SJSA1 (cell line): ENCODE measurements around the gene LRRC75A. TPM values are rescaled to one million over a fixed set of nuclear protein-coding genes. Genes with fewer than 3 reads are reported as not detected.

Experiments used
- DNase-seq, 2 experiments: peaks; one replicate each; pipeline ENCODE4 v3.0.0-alpha.2; 2015 to 2020; ENCODE audit warnings: low spot score in 2 of 2, low read depth in 1 of 2
- H3K27ac ChIP-seq: fragments of 250-450 bp; sonication (Bioruptor Pico); 2 replicates; pipeline ENCODE4 v1.5.1; 2020; ENCODE audit warnings: mild to moderate bottlenecking, moderate library complexity
- H3K27me3 ChIP-seq: fragments of 250-450 bp; sonication (Bioruptor Pico); replicated peaks from 2 replicates; pipeline ENCODE4 v1.5.1; 2020; ENCODE audit warnings: mild to moderate bottlenecking, moderate library complexity
- H3K36me3 ChIP-seq: fragments of 250-450 bp; sonication (Bioruptor Pico); 2 replicates; pipeline ENCODE4 v1.5.1; 2020; ENCODE audit warnings: mild to moderate bottlenecking
- H3K4me1 ChIP-seq: fragments of 250-450 bp; sonication (Bioruptor Pico); replicated peaks from 2 replicates; pipeline ENCODE4 v1.6.1; 2021; ENCODE audit warnings: mild to moderate bottlenecking
- H3K4me3 ChIP-seq: fragments of 250-450 bp; sonication (Bioruptor Pico); 2 replicates; pipeline ENCODE4 v1.5.1; 2020; ENCODE audit warnings: mild to moderate bottlenecking
- H3K9me3 ChIP-seq: fragments of 250-450 bp; sonication (Bioruptor Pico); replicated peaks from 2 replicates; pipeline ENCODE4 v1.5.1; 2020; ENCODE audit warnings: mild to moderate bottlenecking
- total RNA-seq: library from RNA; depleted of rRNA; stranded (reverse); fragments of >200 nt; shearing (Covaris generic); gene quantifications from 2 replicates; pipeline ENCODE4 v1.2.3, GENCODE V29; 2014

The LRRC75A gene
- total RNA-seq, 1 experiment from 2014 or later: 0.39 TPM

GRCh38 chr17:16507918-16508533 lies 16.0 kb upstream of the LRRC75A start:
- Histone ChIP-seq H3K4me1 (no peaks in the 10 kb centered on the region), H3K4me3 (no peak overlapping the region), H3K9me3 (no peaks in the 10 kb centered on the region; the same call in 1 of the 2 replicates), H3K27ac (no peak overlapping the region), H3K36me3 (no peaks in the 10 kb centered on the region), H3K27me3 (no peaks in the 10 kb centered on the region; the same call in 1 of the 2 replicates)
- DNase-seq: no peak

GRCh38 chr17:16506188-16506587 lies 14.2 kb upstream of the LRRC75A start:
- Histone ChIP-seq H3K9me3 (no peaks in the 10 kb centered on the region; the same call in 1 of the 2 replicates), H3K27ac (no peak overlapping the region), H3K4me1 (no peaks in the 10 kb centered on the region), H3K27me3 (no peaks in the 10 kb centered on the region; the same call in 1 of the 2 replicates), H3K4me3 (no peak overlapping the region), H3K36me3 (no peaks in the 10 kb centered on the region)
- no peak for DNase-seq

- H3K36me3 ChIP-seq: no peaks in the 10 kb centered on the region
- H3K27ac ChIP-seq: no peak overlapping the region
- no peaks in the 10 kb centered on the region; the same call in 1 of the 2 replicates for H3K27me3 ChIP-seq
- DNase-seq: no peak
- H3K4me1 ChIP-seq: no peaks in the 10 kb centered on the region
- no peak overlapping the region for H3K4me3 ChIP-seq
- H3K9me3 ChIP-seq: no peaks in the 10 kb centered on the region; the same call in 1 of the 2 replicates
Measured at GRCh38 chr17:16504984-16505383, 13.0 kb upstream of the LRRC75A start.

- Histone ChIP-seq H3K27me3 (peaks cover 2% of the 10 kb centered on the region; the same call in 1 of the 2 replicates), H3K27ac (no peak overlapping the region), H3K36me3 (no peaks in the 10 kb centered on the region), H3K4me1 (peaks cover 3% of the 10 kb centered on the region), H3K4me3 (no peak overlapping the region), H3K9me3 (no peaks in the 10 kb centered on the region; the same call in 1 of the 2 replicates)
- DNase-seq: no peak
Measured at GRCh38 chr17:16496820-16497489, 5.0 kb upstream of the LRRC75A start.

- H3K36me3 ChIP-seq: no peaks in the 10 kb centered on the region
- H3K4me1 ChIP-seq: peaks cover 10% of the 10 kb centered on the region
- no peak for DNase-seq
- H3K9me3 ChIP-seq: no peaks in the 10 kb centered on the region; the same call in 1 of the 2 replicates
- no peak overlapping the region for H3K27ac ChIP-seq
- H3K27me3 ChIP-seq: peaks cover 4% of the 10 kb centered on the region
- no peak overlapping the region for H3K4me3 ChIP-seq
Measured at GRCh38 chr17:16495980-16496819, 4.2 kb upstream of the LRRC75A start.

GRCh38 chr17:16495561-16495960 lies 3.6 kb upstream of the LRRC75A start:
- Histone ChIP-seq H3K27me3 (peaks cover 10% of the 10 kb centered on the region), H3K4me3 (no peak overlapping the region), H3K36me3 (no peaks in the 10 kb centered on the region)

GRCh38 chr17:16494059-16494458 lies 2.1 kb upstream of the LRRC75A start:
- no peak for DNase-seq
- Histone ChIP-seq H3K27me3 (peaks cover 10% of the 10 kb centered on the region), H3K4me3 (no peak overlapping the region), H3K9me3 (no peaks in the 10 kb centered on the region; the same call in 1 of the 2 replicates), H3K4me1 (peaks cover 10% of the 10 kb centered on the region), H3K27ac (no peak overlapping the region), H3K36me3 (no peaks in the 10 kb centered on the region)

More at GRCh38 chr17:16495561-16495960, 3.6 kb upstream of the LRRC75A start:
- Histone ChIP-seq H3K27ac (no peak overlapping the region), H3K9me3 (no peaks in the 10 kb centered on the region; the same call in 1 of the 2 replicates), H3K4me1 (peaks cover 10% of the 10 kb centered on the region)
- DNase-seq: no peak

- peaks cover 10% of the 10 kb centered on the region for H3K4me1 ChIP-seq
- H3K9me3 ChIP-seq: no peaks in the 10 kb centered on the region; the same call in 1 of the 2 replicates
- H3K27ac ChIP-seq: no peak overlapping the region
- no peak overlapping the region for H3K4me3 ChIP-seq
- no peaks in the 10 kb centered on the region for H3K36me3 ChIP-seq
- no peak for DNase-seq
- H3K27me3 ChIP-seq: peaks cover 10% of the 10 kb centered on the region
Measured at GRCh38 chr17:16493531-16494046, 1.6 kb upstream of the LRRC75A start.

GRCh38 chr17:16492613-16493530 lies 879 bp upstream of the LRRC75A start:
- peaks cover 10% of the 10 kb centered on the region for H3K27me3 ChIP-seq
- H3K4me1 ChIP-seq: peaks cover 10% of the 10 kb centered on the region
- H3K9me3 ChIP-seq: no peaks in the 10 kb centered on the region; the same call in 1 of the 2 replicates
- no peak overlapping the region for H3K27ac ChIP-seq
- no peaks in the 10 kb centered on the region for H3K36me3 ChIP-seq
- peak overlapping the region; percentile 46; the same call in 1 of the 2 replicates for H3K4me3 ChIP-seq
- DNase-seq: no peak

- H3K27me3 ChIP-seq: peaks cover 8% of the 10 kb centered on the region
- H3K27ac ChIP-seq: no peak overlapping the region
- no peak for DNase-seq
- no peaks in the 10 kb centered on the region; the same call in 1 of the 2 replicates for H3K9me3 ChIP-seq
- H3K4me1 ChIP-seq: peaks cover 15% of the 10 kb centered on the region
- peak overlapping the region; percentile 46 for H3K4me3 ChIP-seq
- H3K36me3 ChIP-seq: no peaks in the 10 kb centered on the region
Measured at GRCh38 chr17:16491131-16491702, 776 bp downstream of the LRRC75A start.

- Histone ChIP-seq H3K36me3 (no peaks in the 10 kb centered on the region), H3K4me3 (no peak overlapping the region), H3K27ac (no peak overlapping the region), H3K4me1 (peaks cover 15% of the 10 kb centered on the region), H3K9me3 (no peaks in the 10 kb centered on the region; the same call in 1 of the 2 replicates), H3K27me3 (peaks cover 8% of the 10 kb centered on the region)
- no peak for DNase-seq
Measured at GRCh38 chr17:16489431-16489830, 2.6 kb downstream of the LRRC75A start.

GRCh38 chr17:16488968-16489337 lies 3.0 kb downstream of the LRRC75A start:
- H3K9me3 ChIP-seq: no peaks in the 10 kb centered on the region; the same call in 1 of the 2 replicates
- H3K4me1 ChIP-seq: peaks cover 15% of the 10 kb centered on the region
- H3K27ac ChIP-seq: no peak overlapping the region
- peaks cover 8% of the 10 kb centered on the region for H3K27me3 ChIP-seq
- no peaks in the 10 kb centered on the region for H3K36me3 ChIP-seq
- no peak overlapping the region for H3K4me3 ChIP-seq
- no peak for DNase-seq
